PC-9 (cell line): ENCODE results near the gene MSH2.

Experiments used
- CTCF ChIP-seq: fragments of 200-600 bp; sonication (generic); conservative IDR thresholded peaks from 2 replicates; pipeline ENCODE4 v1.6.1; 2017; ENCODE audit warnings: mixed run types, antibody characterized with exemption, mild to moderate bottlenecking, moderate library complexity
- EZH2 ChIP-seq: fragments of 200-600 bp; sonication (generic); IDR thresholded peaks from 2 replicates; pipeline ENCODE4 v1.8.0; 2017; ENCODE audit warnings: antibody characterized with exemption, low read depth

- TF ChIP-seq EZH2 (no peak), CTCF (no peak)
Observed at GRCh38 chr2:47404356-47404755, 1.4 kb downstream of the MSH2 start.
